Measurements from ENCODE around the gene ARID1A. TPM values are rescaled to one million over a fixed set of nuclear protein-coding genes. Genes with fewer than 3 reads are reported as not detected.

ARID1A gene
- total RNA-seq, 4 donors from 2014 or later, result 22.3 to 51.0 (median 35.0) TPM

DNA sequence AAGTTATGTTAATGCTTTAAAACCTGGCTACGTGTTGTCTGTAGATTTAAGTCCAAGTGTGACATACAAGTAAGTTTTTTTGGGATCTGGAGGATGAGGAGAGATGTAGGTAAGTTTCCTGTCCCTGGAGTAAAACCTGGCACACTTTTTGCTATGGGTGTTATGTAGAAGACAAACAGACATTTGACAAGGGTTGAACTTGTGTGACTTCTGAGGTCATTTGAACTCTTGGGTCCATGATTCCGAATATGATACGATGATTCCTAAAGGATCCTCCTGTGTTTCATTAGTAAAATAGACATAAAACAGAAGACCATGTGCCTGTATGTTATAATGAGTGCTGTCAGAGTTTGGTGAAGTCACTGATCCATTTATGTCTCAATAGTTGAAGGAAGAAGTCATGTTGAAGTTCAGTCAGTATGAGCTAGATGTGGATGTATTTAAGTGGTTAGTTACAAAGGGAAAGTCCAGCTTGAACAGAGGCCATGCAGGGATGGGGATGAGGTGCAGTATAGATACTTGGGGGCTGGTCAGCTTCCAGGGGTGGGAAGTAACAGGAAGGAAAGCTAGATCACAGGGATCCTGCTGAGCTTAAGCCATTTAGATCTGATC, 44.3 kb downstream of the ARID1A start:
- Histone ChIP-seq H3K9me3 (no peaks in the 10 kb centered on the region), H3K4me3 (no peak overlapping the region), H3K27me3 (no peaks in the 10 kb centered on the region), H3K36me3 (peaks cover 0 to 15% of the 10 kb centered on the region in 2 donors), H3K27ac (peak overlapping the region in 2 of 4 donors; percentile 29 to 37), H3K4me1 (peaks cover 45 to 51% of the 10 kb centered on the region in 2 donors)
- intact Hi-C loops (cut with DNase I; ENCODE audit: low total_unique reads) (no loop called here), in situ Hi-C loops (cut with MboI; ENCODE audit: low sequenced_read_pairs in 4 of 4) (no loop called here)
- no peak for TF ChIP-seq POLR2A (IDR thresholded peaks at IDR 0.05)
- TF ChIP-seq, protein P1, sequence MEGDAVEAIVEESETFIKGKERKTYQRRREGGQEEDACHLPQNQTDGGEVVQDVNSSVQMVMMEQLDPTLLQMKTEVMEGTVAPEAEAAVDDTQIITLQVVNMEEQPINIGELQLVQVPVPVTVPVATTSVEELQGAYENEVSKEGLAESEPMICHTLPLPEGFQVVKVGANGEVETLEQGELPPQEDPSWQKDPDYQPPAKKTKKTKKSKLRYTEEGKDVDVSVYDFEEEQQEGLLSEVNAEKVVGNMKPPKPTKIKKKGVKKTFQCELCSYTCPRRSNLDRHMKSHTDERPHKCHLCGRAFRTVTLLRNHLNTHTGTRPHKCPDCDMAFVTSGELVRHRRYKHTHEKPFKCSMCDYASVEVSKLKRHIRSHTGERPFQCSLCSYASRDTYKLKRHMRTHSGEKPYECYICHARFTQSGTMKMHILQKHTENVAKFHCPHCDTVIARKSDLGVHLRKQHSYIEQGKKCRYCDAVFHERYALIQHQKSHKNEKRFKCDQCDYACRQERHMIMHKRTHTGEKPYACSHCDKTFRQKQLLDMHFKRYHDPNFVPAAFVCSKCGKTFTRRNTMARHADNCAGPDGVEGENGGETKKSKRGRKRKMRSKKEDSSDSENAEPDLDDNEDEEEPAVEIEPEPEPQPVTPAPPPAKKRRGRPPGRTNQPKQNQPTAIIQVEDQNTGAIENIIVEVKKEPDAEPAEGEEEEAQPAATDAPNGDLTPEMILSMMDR (IDR thresholded peaks at IDR 0.05 in 4 of 5, conservative IDR thresholded peaks at IDR 0.05 in 1 of 5), result no peak
- ATAC-seq (no peak), DNase-seq (no peak)

- ATAC-seq (no peak), DNase-seq (no peak)
- Histone ChIP-seq H3K4me3 (no peak overlapping the region), H3K4me1 (peaks cover 41 to 58% of the 10 kb centered on the region in 2 donors), H3K27me3 (no peaks in the 10 kb centered on the region), H3K9me3 (no peaks in the 10 kb centered on the region), H3K27ac (peak overlapping the region in 2 of 4 donors; percentile 29 to 37), H3K36me3 (peaks cover 0 to 7% of the 10 kb centered on the region in 2 donors)
- in situ Hi-C loops (cut with MboI; ENCODE audit: low sequenced_read_pairs in 4 of 4), result no loop called here
- TF ChIP-seq POLR2A (IDR thresholded peaks at IDR 0.05), result no peak
- TF ChIP-seq, protein P1 (IDR thresholded peaks at IDR 0.05 in 4 of 5, conservative IDR thresholded peaks at IDR 0.05 in 1 of 5), result no peak
- intact Hi-C loops (cut with DNase I; ENCODE audit: low total_unique reads), result no loop called here
These were observed 45.1 kb downstream of the ARID1A start for GRCh38 chr1:26740952-26741351.

- peak overlapping the region; percentile 55 to 81 (median 64) for H3K27ac ChIP-seq
- no peak for ATAC-seq
- no peaks in the 10 kb centered on the region for H3K27me3 ChIP-seq
- TF ChIP-seq, protein P1 (IDR thresholded peaks at IDR 0.05 in 4 of 5, conservative IDR thresholded peaks at IDR 0.05 in 1 of 5), result no peak
- TF ChIP-seq POLR2A (IDR thresholded peaks at IDR 0.05), result no peak
- peaks cover 46 to 74% of the 10 kb centered on the region in 2 donors for H3K4me1 ChIP-seq
- DNase-seq, result no peak
- H3K9me3 ChIP-seq, result no peaks in the 10 kb centered on the region
- no peak overlapping the region for H3K4me3 ChIP-seq
- in situ Hi-C loops (cut with MboI; ENCODE audit: low sequenced_read_pairs in 4 of 4) (no loop called here), intact Hi-C loops (cut with DNase I; ENCODE audit: low total_unique reads) (no loop called here)
- H3K36me3 ChIP-seq, result no peaks in the 10 kb centered on the region
These were observed 47.7 kb downstream of the ARID1A start for GRCh38 chr1:26743426-26744059.

- H3K9me3 ChIP-seq, result no peaks in the 10 kb centered on the region
- TF ChIP-seq, protein P1 (IDR thresholded peaks at IDR 0.05 in 4 of 5, conservative IDR thresholded peaks at IDR 0.05 in 1 of 5), result no peak
- TF ChIP-seq POLR2A (IDR thresholded peaks at IDR 0.05), result peak; percentile 11 to 18
- in situ Hi-C loops (cut with MboI; ENCODE audit: low sequenced_read_pairs in 4 of 4) (no loop called here), intact Hi-C loops (cut with DNase I; ENCODE audit: low total_unique reads) (no loop called here)
- H3K4me3 ChIP-seq, result no peak overlapping the region
- ATAC-seq, result peak; percentile 90 to 96
- H3K27me3 ChIP-seq, result no peaks in the 10 kb centered on the region
- H3K27ac ChIP-seq, result peak overlapping the region; percentile 60 to 81 (median 70)
- no peaks in the 10 kb centered on the region for H3K36me3 ChIP-seq
- peaks cover 50 to 76% of the 10 kb centered on the region in 2 donors for H3K4me1 ChIP-seq
- peak; percentile 75 to 79 for DNase-seq
These were observed 48.5 kb downstream of the ARID1A start for GRCh38 chr1:26744075-26744959.

Measured in gastrocnemius medialis (tissue), 4 donors.